ENCODE data around the gene LEKR1. TPM values are rescaled to one million over a fixed set of nuclear protein-coding genes. Genes with fewer than 3 reads are reported as not detected.

LEKR1 gene
- polyA plus RNA-seq, 1 experiment, result 0.12 TPM

DNA sequence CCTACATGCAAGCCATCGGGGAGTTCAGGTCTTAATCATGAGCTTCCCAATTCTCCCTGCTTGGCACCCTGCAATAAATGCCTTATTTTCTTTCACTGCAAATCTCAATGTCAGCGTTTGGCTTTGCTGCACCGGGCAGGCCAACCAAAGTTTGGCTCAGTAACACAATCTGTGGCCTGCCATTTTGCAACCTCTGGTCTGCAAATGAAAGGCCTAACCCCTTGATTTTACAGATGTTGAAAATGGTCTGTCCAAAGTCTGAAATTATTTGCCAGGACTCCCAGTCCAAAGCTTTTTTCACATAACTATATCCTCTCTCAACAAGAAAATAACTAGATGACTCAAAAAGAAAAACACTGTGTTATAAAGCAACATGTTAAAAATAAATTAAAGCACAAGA is 34.0 kb upstream of the LEKR1 start:
- ChIA-PET CTCF (interaction anchor here (0.6 kb wide), 1 partner anchor 306 kb away, joined by 3 read pairs; no protein-coding TSS in a partner anchor), POLR2A (no interaction called here)
- Histone ChIP-seq H3K4me3 (ENCODE audit: low read depth, low read length) (no peak overlapping the region), H3K27me3 (ENCODE audit: control insufficient read depth, insufficient read depth, low read length) (no peaks in the 10 kb centered on the region), H3K36me3 (ENCODE audit: control insufficient read depth, insufficient read depth, low read length) (no peaks in the 10 kb centered on the region)
- DNase-seq (ENCODE audit: low read depth), result no peak
- no peak for TF ChIP-seq CTCF (IDR thresholded peaks at IDR 0.05; ENCODE audit: insufficient read depth, low read depth, low read length)

- Histone ChIP-seq H3K36me3 (ENCODE audit: control insufficient read depth, insufficient read depth, low read length) (no peaks in the 10 kb centered on the region), H3K27me3 (ENCODE audit: control insufficient read depth, insufficient read depth, low read length) (no peaks in the 10 kb centered on the region), H3K4me3 (ENCODE audit: low read depth, low read length) (no peak overlapping the region)
- ChIA-PET CTCF (interaction anchor here (0.6 to 1.2 kb wide), 2 partner anchors 11 to 306 kb away, joined by 3 read pairs; no protein-coding TSS in a partner anchor), POLR2A (no interaction called here)
- DNase-seq (ENCODE audit: low read depth), result no peak
- TF ChIP-seq CTCF (IDR thresholded peaks at IDR 0.05; ENCODE audit: insufficient read depth, low read depth, low read length), result no peak
Observed at GRCh38 chr3:156792536-156792935, 33.6 kb upstream of the LEKR1 start.

GRCh38 chr3:156792945-156793344 is 33.2 kb upstream of the LEKR1 start:
- no peak for DNase-seq (ENCODE audit: low read depth)
- H3K27me3 ChIP-seq (ENCODE audit: control insufficient read depth, insufficient read depth, low read length), result no peaks in the 10 kb centered on the region
- no peak for TF ChIP-seq CTCF (IDR thresholded peaks at IDR 0.05; ENCODE audit: insufficient read depth, low read depth, low read length)
- ChIA-PET POLR2A (no interaction called here), CTCF (interaction anchor here (1.2 kb wide), 1 partner anchor 11 kb away, joined by 3 read pairs; no protein-coding TSS in a partner anchor)
- no peaks in the 10 kb centered on the region for H3K36me3 ChIP-seq (ENCODE audit: control insufficient read depth, insufficient read depth, low read length)
- H3K4me3 ChIP-seq (ENCODE audit: low read depth, low read length), result no peak overlapping the region

DNA sequence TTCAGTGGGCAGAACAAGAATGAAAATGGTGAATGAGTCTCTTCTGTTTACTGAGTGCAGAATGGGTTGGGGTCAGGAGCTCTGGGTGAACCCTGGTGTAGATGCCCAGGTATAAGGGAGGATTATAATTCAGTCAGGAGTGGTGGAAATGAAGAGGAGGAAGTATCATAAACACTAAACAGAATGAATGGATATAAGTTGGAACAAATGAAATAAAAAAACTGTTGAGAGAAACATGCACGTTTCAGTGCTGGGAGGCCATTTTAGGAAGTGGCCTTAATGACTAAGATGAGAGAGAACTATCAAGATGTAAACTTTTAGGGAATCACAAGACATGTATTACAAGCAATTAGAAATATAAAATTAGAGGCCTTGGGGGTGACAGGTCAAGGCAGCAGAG is 32.8 kb upstream of the LEKR1 start:
- H3K27me3 ChIP-seq (ENCODE audit: control insufficient read depth, insufficient read depth, low read length), result no peaks in the 10 kb centered on the region
- no peak for DNase-seq (ENCODE audit: low read depth)
- TF ChIP-seq CTCF (IDR thresholded peaks at IDR 0.05; ENCODE audit: insufficient read depth, low read depth, low read length), result no peak
- POLR2A ChIA-PET, result no interaction called here
- no peak overlapping the region for H3K4me3 ChIP-seq (ENCODE audit: low read depth, low read length)
- no peaks in the 10 kb centered on the region for H3K36me3 ChIP-seq (ENCODE audit: control insufficient read depth, insufficient read depth, low read length)
- CTCF ChIA-PET, result interaction anchor here (1.2 kb wide), 1 partner anchor 12 kb away, joined by 3 read pairs; no protein-coding TSS in a partner anchor

- DNase-seq (ENCODE audit: low read depth), result no peak
- TF ChIP-seq CTCF (IDR thresholded peaks at IDR 0.05; ENCODE audit: insufficient read depth, low read depth, low read length), result no peak
- ChIA-PET POLR2A (no interaction called here), CTCF (interaction anchor here (1.2 kb wide), 1 partner anchor 12 kb away, joined by 3 read pairs; no protein-coding TSS in a partner anchor)
- Histone ChIP-seq H3K36me3 (ENCODE audit: control insufficient read depth, insufficient read depth, low read length) (no peaks in the 10 kb centered on the region), H3K4me3 (ENCODE audit: low read depth, low read length) (no peak overlapping the region), H3K27me3 (ENCODE audit: control insufficient read depth, insufficient read depth, low read length) (no peaks in the 10 kb centered on the region)
Observed at GRCh38 chr3:156793851-156794250, 32.3 kb upstream of the LEKR1 start.
